Fibroblast of mammary gland (primary cell): ENCODE data around the gene LHX1.

Source experiments
- DNase-seq: peaks from one replicate; pipeline ENCODE4 v3.0.0-alpha.2; 2010; ENCODE audit warnings: low read depth
- H3K4me3 ChIP-seq: 2 replicates; pipeline ENCODE4 v1.5.1; 2011; ENCODE audit warnings: low read depth, mild to moderate bottlenecking, low read length, moderate library complexity; ENCODE audit not compliant: control insufficient read depth
- CTCF ChIP-seq: conservative IDR thresholded peaks from 2 replicates; pipeline ENCODE4 v1.5.1; 2011; ENCODE audit warnings: low read depth, low read length, inconsistent platforms; ENCODE audit not compliant: control insufficient read depth, insufficient read depth

The LHX1 gene

GRCh38 chr17:36951084-36951789 lies 14.0 kb downstream of the LHX1 start:
- no peak overlapping the region for H3K4me3 ChIP-seq
- DNase-seq, result no peak
- TF ChIP-seq CTCF, result no peak

GRCh38 chr17:36971508-36971907 lies 34.2 kb downstream of the LHX1 start:
- DNase-seq, result no peak
- H3K4me3 ChIP-seq, result no peak overlapping the region
- TF ChIP-seq CTCF, result no peak

DNA sequence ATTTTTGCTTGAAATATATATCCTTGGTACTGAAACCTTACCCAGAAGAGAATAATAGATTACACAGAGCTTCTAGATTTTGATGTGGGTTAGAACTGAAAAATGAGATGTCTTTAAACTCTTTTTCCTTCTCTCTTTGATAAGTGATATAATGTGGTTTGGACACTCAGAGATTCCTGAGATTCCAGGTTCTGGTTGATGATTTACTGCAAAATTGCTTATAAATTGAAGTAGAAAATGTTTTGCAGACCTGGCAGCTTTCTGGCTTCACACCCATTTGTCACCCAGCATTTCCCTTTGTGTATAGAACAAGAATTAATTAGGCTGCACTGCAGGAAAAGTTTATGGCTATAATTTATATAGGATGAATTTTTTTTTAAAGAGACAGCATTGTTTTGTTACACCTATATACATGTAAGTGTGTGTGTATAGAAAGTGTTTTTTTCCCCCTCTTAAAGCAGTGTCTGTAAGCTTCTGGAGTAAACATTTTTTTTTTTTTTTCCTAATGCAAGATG lies 35.0 kb downstream of the LHX1 start:
- TF ChIP-seq CTCF, result no peak
- no peak overlapping the region for H3K4me3 ChIP-seq
- no peak for DNase-seq

DNA sequence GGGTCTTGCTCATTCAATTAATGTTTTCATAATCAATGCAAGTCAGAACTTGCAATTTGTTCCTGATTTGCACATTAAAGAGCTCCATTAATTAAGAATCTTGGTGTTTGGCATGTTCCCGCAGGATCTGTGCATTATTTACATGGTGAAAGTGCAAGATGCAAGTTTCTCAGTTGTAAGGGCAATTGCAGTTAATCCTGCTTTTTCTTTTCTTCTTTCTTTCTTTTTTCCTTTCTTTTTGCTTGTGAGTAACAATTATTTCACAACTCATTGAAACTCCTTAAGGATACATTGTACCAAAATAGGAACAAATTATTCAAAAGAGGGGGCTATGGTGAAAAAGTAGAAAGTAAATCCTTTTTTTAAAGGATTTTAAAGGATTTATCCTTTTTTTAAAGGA lies 35.6 kb downstream of the LHX1 start:
- TF ChIP-seq CTCF, result no peak
- no peak for DNase-seq
- H3K4me3 ChIP-seq, result no peak overlapping the region

DNA sequence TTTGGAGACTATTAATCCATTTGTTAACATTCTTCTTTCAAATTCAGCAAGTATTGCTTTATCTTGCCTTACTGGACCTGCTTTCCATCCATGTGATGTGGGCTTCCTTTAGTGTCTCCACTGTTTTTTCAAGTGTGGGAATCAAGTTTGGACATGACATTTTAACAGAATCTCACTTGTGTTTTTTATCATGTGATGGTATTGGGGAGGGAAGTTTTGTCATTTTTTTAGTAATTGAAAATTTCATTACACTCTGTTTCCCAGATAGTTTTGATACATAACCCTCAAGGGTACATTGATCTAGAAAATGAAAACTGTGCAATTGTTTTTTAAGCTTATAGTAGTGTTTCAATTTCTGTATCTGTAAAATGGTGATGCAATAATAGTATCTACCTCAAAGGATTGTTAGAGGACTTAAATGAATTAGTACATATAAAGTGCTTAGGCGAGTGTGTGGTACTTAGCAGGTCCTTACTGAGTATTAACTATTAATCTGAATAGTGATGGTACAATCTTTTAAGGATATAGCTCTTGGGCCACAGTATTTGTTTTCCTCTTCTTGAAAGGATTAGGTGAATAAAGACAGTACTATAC lies 38.7 kb downstream of the LHX1 start:
- no peak for TF ChIP-seq CTCF
- H3K4me3 ChIP-seq, result no peak overlapping the region
- DNase-seq, result no peak

- no peak for DNase-seq
- no peak overlapping the region for H3K4me3 ChIP-seq
- TF ChIP-seq CTCF, result no peak
Observed at GRCh38 chr17:36977066-36977465, 39.8 kb downstream of the LHX1 start.
